ENCODE data around the gene NTN1. TPM values are rescaled to one million over a fixed set of nuclear protein-coding genes. Genes with fewer than 3 reads are reported as not detected.

Gene NTN1
- total and polyA plus RNA-seq, 12 donors, result 3.0 to 38.7 (median 15.8) TPM

- Histone ChIP-seq H3K27me3 (no peaks in the 10 kb centered on the region), H3K36me3 (no peaks in the 10 kb centered on the region), H3K9me3 (peaks cover 0 to 8% (median 0%) of the 10 kb centered on the region in 11 donors), H3K4me1 (peaks cover 0 to 40% (median 11%) of the 10 kb centered on the region in 9 donors), H3K4me3 (no peak overlapping the region), H3K27ac (no peak overlapping the region)
- DNase-seq (no peak), ATAC-seq (peak in 1 of 8 donors; percentile 20)
- TF ChIP-seq CTCF (IDR thresholded peaks at IDR 0.05), result no peak
- intact Hi-C loops (cut with DNase I), result loop anchor here in 1 of 10 donors (10.0 kb wide), 1 partner anchor 116 kb away; no protein-coding TSS in a partner anchor
- WGBS, 2 donors, result 78 to 79% methylated on average over 9 of the region's 9 CpGs
These were observed 157.0 kb downstream of the NTN1 start for GRCh38 chr17:9178319-9178718.

- intact Hi-C loops (cut with DNase I), result loop anchor here in 1 of 10 donors (10.0 kb wide), 1 partner anchor 115 kb away; no protein-coding TSS in a partner anchor
- no peak overlapping the region for H3K4me3 ChIP-seq
- 90 to 91% methylated on average over 14 of the region's 14 CpGs for WGBS, 2 donors
- no peak overlapping the region for H3K27ac ChIP-seq
- H3K36me3 ChIP-seq, result no peaks in the 10 kb centered on the region
- H3K27me3 ChIP-seq, result peaks cover 0 to 2% (median 0%) of the 10 kb centered on the region in 7 donors
- no peak for TF ChIP-seq CTCF (IDR thresholded peaks at IDR 0.05)
- H3K4me1 ChIP-seq, result peaks cover 0 to 38% (median 11%) of the 10 kb centered on the region in 9 donors
- peaks cover 0 to 3% (median 0%) of the 10 kb centered on the region in 11 donors for H3K9me3 ChIP-seq
- ATAC-seq (no peak), DNase-seq (no peak)
These were observed 158.3 kb downstream of the NTN1 start for GRCh38 chr17:9179602-9180001.

- H3K4me1 ChIP-seq, result peaks cover 0 to 17% (median 4%) of the 10 kb centered on the region in 9 donors
- no peak for TF ChIP-seq CTCF (IDR thresholded peaks at IDR 0.05)
- ATAC-seq, result no peak
- peaks cover 0 to 9% (median 0%) of the 10 kb centered on the region in 7 donors for H3K27me3 ChIP-seq
- no peaks in the 10 kb centered on the region for H3K9me3 ChIP-seq
- H3K27ac ChIP-seq, result no peak overlapping the region
- intact Hi-C loops (cut with DNase I), result no loop called here
- no peak overlapping the region for H3K4me3 ChIP-seq
- DNase-seq, result no peak
- H3K36me3 ChIP-seq, result no peaks in the 10 kb centered on the region
- WGBS, 2 donors, result 82 to 84% methylated on average over 4 of the region's 4 CpGs
These were observed 160.3 kb downstream of the NTN1 start for GRCh38 chr17:9181640-9182039.

- ATAC-seq (no peak), DNase-seq (no peak)
- Histone ChIP-seq H3K36me3 (no peaks in the 10 kb centered on the region), H3K4me1 (peaks cover 0 to 1% (median 0%) of the 10 kb centered on the region in 9 donors), H3K27ac (no peak overlapping the region), H3K27me3 (peaks cover 0 to 9% (median 0%) of the 10 kb centered on the region in 7 donors), H3K4me3 (no peak overlapping the region), H3K9me3 (no peaks in the 10 kb centered on the region)
- no peak for TF ChIP-seq CTCF (IDR thresholded peaks at IDR 0.05)
- 86 to 91% methylated on average over 14 of the region's 14 CpGs for WGBS, 2 donors
- intact Hi-C loops (cut with DNase I), result no loop called here
These were observed 162.0 kb downstream of the NTN1 start for GRCh38 chr17:9183306-9183705.

Data from heart right ventricle (tissue), 16 donors.